Epithelial cell of umbilical artery (primary cell): ENCODE results near the gene ZNF682. TPM values are rescaled to one million over a fixed set of nuclear protein-coding genes. Genes with fewer than 3 reads are reported as not detected.

Experiments used
- total RNA-seq: library from RNA; depleted of rRNA; stranded (reverse); fragments of >200 nt; gene quantifications from 2 replicates; pipeline ENCODE4 v1.2.3, GENCODE V29; 2014

Gene ZNF682
- 0.65 and 2.1 TPM in 2 replicates for total RNA-seq

DNA sequence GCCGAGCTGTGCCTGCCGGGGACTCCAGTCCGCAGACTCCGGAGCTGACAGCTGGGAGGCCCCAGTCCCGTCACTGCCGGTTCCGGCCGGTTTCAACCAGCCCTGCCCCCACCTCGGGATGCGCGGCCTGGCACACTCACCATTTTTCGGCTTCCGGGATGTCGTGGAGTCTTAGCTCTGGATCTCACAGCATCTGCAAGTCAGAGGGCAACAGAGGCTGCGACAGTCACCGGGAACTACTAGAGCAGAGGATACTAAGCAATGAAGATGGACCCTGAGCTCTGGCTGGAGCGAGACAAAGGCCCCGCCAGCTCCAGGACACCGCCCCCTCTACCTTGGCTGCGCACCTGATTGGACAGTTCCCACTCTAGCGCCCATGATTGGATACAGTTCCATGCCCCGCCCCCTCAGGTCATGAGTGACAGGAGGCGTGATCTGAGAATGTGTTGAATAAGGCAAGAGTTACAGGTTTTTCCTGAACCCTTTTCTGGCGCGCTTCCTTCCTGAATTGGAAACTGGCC lies at the start of gene ZNF682:
Gene ZNF682, minus strand, starts transcription at position 303 of the 521 bp plus-strand sequence. Its CDS starts 160 bp downstream, at position 143.

DNA sequence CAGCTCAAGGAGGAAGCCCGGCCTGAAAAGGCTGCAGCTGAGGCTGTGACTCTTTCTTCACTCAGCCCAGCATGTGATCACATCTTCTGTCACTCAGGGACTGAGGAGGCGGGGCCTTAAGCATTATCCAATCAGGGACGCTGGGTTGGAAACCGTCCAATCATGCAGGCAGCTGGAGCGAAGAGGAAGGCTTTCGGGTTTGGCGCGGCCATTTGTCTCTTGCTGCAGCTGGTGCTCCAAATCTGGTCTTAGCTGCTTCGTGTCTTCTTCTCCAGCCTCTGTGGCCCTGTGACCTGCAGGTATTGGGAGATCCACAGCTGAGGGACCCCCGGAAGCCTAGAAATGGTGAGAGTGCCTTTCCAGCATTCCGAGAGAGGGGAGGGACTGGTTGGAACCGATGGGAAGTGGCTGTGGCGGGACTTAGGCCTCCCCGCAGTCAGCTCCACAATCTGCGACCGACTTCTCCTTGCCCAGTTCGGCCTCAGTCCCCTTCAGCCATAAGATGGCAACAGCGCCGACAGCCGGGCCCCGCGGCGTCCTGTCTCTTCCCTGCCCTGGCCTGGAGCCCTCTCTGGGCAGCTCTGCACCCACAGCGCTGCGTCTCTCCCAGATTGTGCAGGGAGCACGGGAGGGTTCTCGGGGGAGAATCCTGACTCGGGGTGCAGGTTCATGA lies 38.6 kb upstream of the ZNF682 start, which contains the start of gene ZNF90:
Gene ZNF90, plus strand, starts transcription at position 210 of the 673 bp plus-strand sequence. Its CDS starts 133 bp downstream, at position 343.

Other genes starting within 250 kb of the ZNF682 start
- 1.3 and 4.4 TPM in 2 replicates for gene ZNF506, start 217.8 kb downstream of the ZNF682 start, total RNA-seq
- gene ZNF253, start 173.6 kb downstream of the ZNF682 start, total RNA-seq: 2.9 and 7.4 TPM in 2 replicates
- gene ZNF93, start 138.6 kb downstream of the ZNF682 start, total RNA-seq: 5.5 and 9.6 TPM in 2 replicates
- 0.65 and 1.2 TPM in 2 replicates for gene ZNF90, start 38.5 kb upstream of the ZNF682 start, total RNA-seq
- gene ZNF486, start 127.7 kb upstream of the ZNF682 start, total RNA-seq: 5.2 and 7.6 TPM in 2 replicates